KMS-11 (cell line): Measurements from ENCODE around the gene POMC.
"Not testable (repeated sequence)": the region's sequence is repeated elsewhere in the genome, so short reads cannot be mapped to it uniquely, and the experiment has no call there.

Experiments
- H2AFZ ChIP-seq: fragments of 200-600 bp; sonication (generic); 2 replicates; pipeline ENCODE4 v1.6.1; 2016; ENCODE audit warnings: antibody characterized with exemption, mixed run types, low read depth
- H3K27ac ChIP-seq: fragments of 200-600 bp; sonication (generic); 2 replicates; pipeline ENCODE4 v1.6.1; 2016; ENCODE audit warnings: mild to moderate bottlenecking, mixed run types
- H3K27me3 ChIP-seq: fragments of 200-600 bp; sonication (generic); 2 replicates; pipeline ENCODE4 v1.6.1; 2017; ENCODE audit warnings: mild to moderate bottlenecking, low read depth, mixed run types, moderate library complexity; ENCODE audit not compliant: insufficient read depth
- H3K36me3 ChIP-seq: fragments of 200-600 bp; sonication (generic); 2 replicates; pipeline ENCODE4 v1.6.1; 2017; ENCODE audit warnings: mild to moderate bottlenecking, mixed run types; ENCODE audit not compliant: insufficient read depth
- H3K4me1 ChIP-seq: fragments of 200-600 bp; sonication (generic); 2 replicates; pipeline ENCODE4 v1.6.1; 2016; ENCODE audit warnings: mild to moderate bottlenecking, low read depth, mixed run types; ENCODE audit not compliant: poor library complexity, severe bottlenecking
- H3K4me2 ChIP-seq: fragments of 200-600 bp; sonication (generic); 2 replicates; pipeline ENCODE4 v1.7.0; 2016; ENCODE audit warnings: mild to moderate bottlenecking, mixed run types
- H3K4me3 ChIP-seq: fragments of 200-600 bp; sonication (generic); IDR thresholded peaks from 2 replicates; pipeline ENCODE4 v1.6.1; 2017; ENCODE audit warnings: low read depth, low read length, mixed read lengths; ENCODE audit not compliant: insufficient read depth
- H3K79me2 ChIP-seq: fragments of 200-600 bp; sonication (generic); 2 replicates; pipeline ENCODE4 v1.6.1; 2016; ENCODE audit warnings: low read depth, mixed run types; ENCODE audit not compliant: insufficient read depth
- H3K9ac ChIP-seq: fragments of 200-600 bp; sonication (generic); 2 replicates; pipeline ENCODE4 v1.6.1; 2016; ENCODE audit warnings: mild to moderate bottlenecking, mixed run types
- H4K20me1 ChIP-seq: fragments of 200-600 bp; sonication (generic); 2 replicates; pipeline ENCODE4 v1.6.1; 2016; ENCODE audit warnings: mild to moderate bottlenecking, mixed run types; ENCODE audit not compliant: insufficient read depth
- CTCF ChIP-seq: fragments of 200-600 bp; sonication (generic); conservative IDR thresholded peaks from 2 replicates; pipeline ENCODE4 v1.6.1; 2017; ENCODE audit warnings: low read depth, mild to moderate bottlenecking, antibody characterized with exemption, low read length, moderate library complexity, mixed read lengths

The POMC gene

GRCh38 chr2:25145803-25146202 is 22.6 kb downstream of the POMC start:
- H3K79me2 ChIP-seq = no peaks in the 10 kb centered on the region
- H3K27me3 ChIP-seq = no peaks in the 10 kb centered on the region
- no peak overlapping the region for H3K9ac ChIP-seq
- no peak overlapping the region for H3K4me2 ChIP-seq
- H2AFZ ChIP-seq = no peak overlapping the region
- no peak for TF ChIP-seq CTCF
- no peak overlapping the region for H3K4me3 ChIP-seq
- H3K4me1 ChIP-seq = no peaks in the 10 kb centered on the region
- no peaks in the 10 kb centered on the region for H4K20me1 ChIP-seq
- H3K27ac ChIP-seq = no peak overlapping the region
- H3K36me3 ChIP-seq = no peaks in the 10 kb centered on the region

- Histone ChIP-seq H2AFZ (no peak overlapping the region), H3K79me2 (no peaks in the 10 kb centered on the region), H3K4me2 (no peak overlapping the region), H3K27ac (no peak overlapping the region), H3K36me3 (no peaks in the 10 kb centered on the region), H3K4me1 (no peaks in the 10 kb centered on the region), H3K4me3 (no peak overlapping the region), H3K9ac (no peak overlapping the region), H3K27me3 (no peaks in the 10 kb centered on the region), H4K20me1 (no peaks in the 10 kb centered on the region)
- no peak for TF ChIP-seq CTCF
Measured at GRCh38 chr2:25141120-25141519, 27.3 kb downstream of the POMC start.

- H3K4me3 ChIP-seq, H3K9ac ChIP-seq, H3K4me1 ChIP-seq, H2AFZ ChIP-seq, H3K27ac ChIP-seq, H3K79me2 ChIP-seq, H3K27me3 ChIP-seq, H3K4me2 ChIP-seq, H3K36me3 ChIP-seq, H4K20me1 ChIP-seq: not testable (repeated sequence)
Measured at GRCh38 chr2:25140535-25140934, 27.8 kb downstream of the POMC start.

- peaks cover 3% of the 10 kb centered on the region for H3K4me1 ChIP-seq
- no peak overlapping the region for H3K9ac ChIP-seq
- no peaks in the 10 kb centered on the region for H3K27me3 ChIP-seq
- no peak overlapping the region for H3K27ac ChIP-seq
- H3K79me2 ChIP-seq = no peaks in the 10 kb centered on the region
- H2AFZ ChIP-seq = no peak overlapping the region
- H3K4me2 ChIP-seq = no peak overlapping the region
- H4K20me1 ChIP-seq = no peaks in the 10 kb centered on the region
- no peak for TF ChIP-seq CTCF
- H3K36me3 ChIP-seq = no peaks in the 10 kb centered on the region
- H3K4me3 ChIP-seq = no peak overlapping the region
Measured at GRCh38 chr2:25132693-25133092, 35.7 kb downstream of the POMC start.

- Histone ChIP-seq H3K4me1 (peaks cover 3% of the 10 kb centered on the region), H3K4me2 (no peak overlapping the region), H4K20me1 (no peaks in the 10 kb centered on the region), H3K27ac (no peak overlapping the region), H2AFZ (no peak overlapping the region), H3K36me3 (no peaks in the 10 kb centered on the region), H3K79me2 (no peaks in the 10 kb centered on the region), H3K9ac (no peak overlapping the region), H3K27me3 (no peaks in the 10 kb centered on the region), H3K4me3 (no peak overlapping the region)
- no peak for TF ChIP-seq CTCF
Measured at GRCh38 chr2:25132299-25132635, 36.1 kb downstream of the POMC start.
